Fibroblast of the conjunctiva (primary cell): ENCODE data around the gene UXS1.

Source experiments
- DNase-seq: peaks from one replicate; pipeline ENCODE4 v3.0.0-alpha.2; 2010; ENCODE audit warnings: low read depth

The UXS1 gene

DNA sequence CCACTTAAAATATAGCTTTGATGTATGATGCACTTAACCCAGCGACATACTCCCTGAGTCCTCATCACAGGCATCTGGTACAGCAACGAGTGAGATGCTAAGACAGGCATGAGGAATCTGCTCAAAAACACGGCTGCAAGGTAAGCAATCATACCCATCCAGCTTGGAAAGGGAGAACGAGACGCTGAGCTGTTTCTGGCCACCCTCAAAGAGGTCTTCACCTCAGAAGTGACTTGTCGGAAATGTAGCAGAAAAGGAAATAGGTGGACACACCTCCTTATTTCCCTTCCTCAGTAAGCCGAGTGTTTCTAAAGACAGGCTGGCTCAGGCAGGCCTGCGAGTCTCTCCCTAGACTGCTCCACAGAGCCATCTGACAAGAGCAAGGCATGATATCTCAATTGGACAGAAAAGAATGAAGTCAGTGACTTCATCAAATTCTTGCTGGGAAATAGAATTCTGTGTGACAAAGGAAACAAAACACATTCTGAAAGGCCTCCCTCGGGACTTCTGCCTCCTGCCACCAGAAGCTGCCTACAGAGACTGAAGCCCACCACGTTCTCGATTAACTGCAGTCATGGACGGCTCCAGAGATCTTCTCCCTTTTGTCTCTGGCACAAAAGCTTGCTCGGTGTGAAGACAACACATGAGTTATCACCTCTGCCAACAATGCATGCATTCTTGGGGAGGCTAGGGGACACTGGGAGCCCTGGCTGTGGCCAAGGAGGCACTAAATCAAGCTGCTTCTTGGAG lies 84.3 kb downstream of the UXS1 start:
- DNase-seq = no peak

GRCh38 chr2:106108791-106109190 lies 85.3 kb downstream of the UXS1 start:
- DNase-seq = no peak

DNA sequence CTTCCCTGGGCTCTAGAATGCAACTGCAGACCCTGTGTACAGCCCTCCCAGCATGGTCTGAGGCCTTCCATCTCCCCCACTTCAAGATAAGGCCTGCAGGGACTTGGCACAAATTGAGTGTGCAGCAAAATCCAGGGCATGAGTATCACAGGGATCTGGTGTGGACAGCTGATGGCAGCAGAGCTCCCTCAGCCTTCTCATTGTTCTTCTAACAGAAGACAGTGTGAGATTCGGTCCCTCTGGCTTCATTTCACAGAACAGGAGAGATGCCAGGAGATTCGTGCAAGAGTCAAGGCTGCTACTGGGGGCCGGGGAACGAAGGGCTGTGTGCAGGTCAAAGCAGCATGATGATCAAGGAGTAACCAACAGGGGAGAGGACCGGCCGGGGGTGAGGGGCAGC lies 85.8 kb downstream of the UXS1 start:
- DNase-seq = no peak

DNA sequence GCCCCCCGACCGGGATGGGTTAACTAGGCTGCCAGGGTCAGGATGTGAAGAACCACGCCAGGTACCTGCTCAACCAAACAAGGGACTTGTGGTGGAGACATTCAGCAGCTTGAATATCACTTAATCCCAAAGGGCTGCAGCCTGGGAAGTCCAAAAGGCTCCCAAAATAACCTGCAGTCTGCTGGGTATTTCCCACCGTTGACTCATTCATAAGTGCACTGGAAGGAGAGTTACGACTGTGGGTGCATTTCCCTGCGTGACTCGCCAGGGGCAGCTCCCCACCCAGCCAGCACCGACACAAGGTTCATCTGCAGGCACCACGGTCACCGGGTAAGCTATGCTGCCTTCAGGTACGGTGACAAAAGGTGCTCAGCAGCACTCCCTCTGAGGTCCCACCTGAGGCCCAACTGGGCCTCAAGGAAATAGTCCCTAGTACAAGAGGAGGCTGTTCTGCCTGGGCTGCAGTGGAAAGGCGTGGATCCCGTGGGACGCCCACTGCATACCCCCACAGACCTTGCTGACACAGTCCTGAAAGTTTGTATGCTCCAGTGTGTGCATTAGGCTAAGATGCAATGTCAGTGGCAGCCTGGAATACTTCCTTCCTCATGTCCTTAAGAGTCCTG lies 86.5 kb downstream of the UXS1 start:
- DNase-seq = no peak

DNA sequence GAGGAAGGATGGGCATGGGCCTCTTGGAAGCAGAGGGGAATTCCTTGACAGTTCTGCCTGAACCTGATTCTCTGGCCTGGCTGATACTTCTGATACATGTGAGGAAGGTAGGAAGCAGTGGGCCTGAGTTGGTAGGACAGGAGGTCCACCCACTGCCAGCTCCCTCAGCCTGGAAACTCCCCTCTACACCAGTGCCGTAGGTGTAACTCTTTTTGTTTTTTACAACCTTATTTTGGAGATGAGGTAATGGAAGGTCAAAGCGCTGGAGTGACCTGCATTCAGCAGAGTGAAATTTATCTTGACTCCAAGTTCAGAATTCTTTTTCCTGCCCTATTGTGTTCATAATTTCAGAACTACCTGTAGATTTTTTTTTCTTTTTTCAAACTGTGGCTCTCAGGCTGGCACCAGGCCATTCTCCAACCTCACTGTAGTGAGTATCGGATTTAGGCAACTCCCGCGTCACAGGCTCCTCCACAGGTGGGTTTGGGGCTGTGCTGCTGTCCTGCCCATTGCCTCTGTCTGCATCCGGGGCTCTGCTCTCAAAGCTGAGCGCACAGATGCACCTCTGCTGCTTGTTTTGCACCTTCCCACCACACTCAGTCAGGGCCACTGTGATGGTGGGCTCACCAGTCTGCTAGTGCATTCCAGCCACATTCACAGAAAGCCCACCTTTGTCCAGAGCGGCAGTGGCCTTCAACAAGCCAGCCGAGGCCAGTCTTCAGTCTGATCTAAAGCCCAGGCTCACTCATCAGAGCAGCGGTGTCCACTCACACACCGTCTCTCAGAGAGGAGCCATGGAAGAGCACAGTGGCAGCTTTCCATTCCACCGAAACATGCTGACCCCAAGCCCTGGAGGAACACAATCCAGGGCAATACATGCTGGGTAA lies 87.2 kb downstream of the UXS1 start:
- no peak for DNase-seq

GRCh38 chr2:106105151-106105922 lies 88.8 kb downstream of the UXS1 start:
- no peak for DNase-seq

GRCh38 chr2:106104332-106105062 lies 89.6 kb downstream of the UXS1 start:
- peak; percentile 49 for DNase-seq

GRCh38 chr2:106099691-106100090 lies 94.4 kb downstream of the UXS1 start:
- DNase-seq = no peak

GRCh38 chr2:106098664-106099063 lies 95.4 kb downstream of the UXS1 start:
- no peak for DNase-seq

- no peak for DNase-seq
These were observed 96.0 kb downstream of the UXS1 start for GRCh38 chr2:106098081-106098480.

GRCh38 chr2:106097038-106098000 lies 96.8 kb downstream of the UXS1 start:
- DNase-seq = no peak

DNA sequence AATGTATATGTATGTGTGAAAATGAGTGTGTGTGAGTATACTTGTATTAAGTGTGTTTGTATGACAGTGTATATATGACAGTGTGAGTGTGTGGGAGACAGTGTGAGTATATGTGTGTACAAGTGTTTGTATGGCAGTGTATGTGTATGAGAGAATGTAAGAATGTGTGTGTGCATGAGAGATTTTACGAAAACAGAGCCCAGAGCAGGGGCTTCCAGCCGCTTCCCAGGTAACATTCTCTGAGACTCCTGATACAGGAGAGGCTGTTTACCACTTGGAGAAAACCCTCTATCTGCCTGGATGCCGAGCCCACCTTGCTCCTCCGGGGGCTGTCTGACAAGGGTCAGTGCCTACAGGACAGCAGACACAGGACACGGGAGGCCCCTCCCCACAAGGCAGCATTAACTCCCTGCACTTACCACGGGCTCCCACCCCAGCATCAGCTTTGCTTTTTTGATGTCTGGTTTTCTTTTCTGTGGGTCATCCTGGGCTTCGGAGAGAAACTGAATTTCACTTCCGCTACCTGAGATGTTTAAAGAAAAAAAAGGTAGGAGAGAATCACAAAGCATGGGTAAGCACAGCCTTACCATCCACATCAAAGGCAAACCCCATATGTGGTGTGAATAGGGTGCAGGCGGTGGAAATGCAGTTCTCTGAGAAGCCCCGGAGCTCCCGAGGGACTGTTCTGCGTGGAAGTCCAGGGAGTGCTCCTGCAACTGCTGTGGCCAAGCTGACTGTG lies 97.6 kb downstream of the UXS1 start:
- no peak for DNase-seq

DNA sequence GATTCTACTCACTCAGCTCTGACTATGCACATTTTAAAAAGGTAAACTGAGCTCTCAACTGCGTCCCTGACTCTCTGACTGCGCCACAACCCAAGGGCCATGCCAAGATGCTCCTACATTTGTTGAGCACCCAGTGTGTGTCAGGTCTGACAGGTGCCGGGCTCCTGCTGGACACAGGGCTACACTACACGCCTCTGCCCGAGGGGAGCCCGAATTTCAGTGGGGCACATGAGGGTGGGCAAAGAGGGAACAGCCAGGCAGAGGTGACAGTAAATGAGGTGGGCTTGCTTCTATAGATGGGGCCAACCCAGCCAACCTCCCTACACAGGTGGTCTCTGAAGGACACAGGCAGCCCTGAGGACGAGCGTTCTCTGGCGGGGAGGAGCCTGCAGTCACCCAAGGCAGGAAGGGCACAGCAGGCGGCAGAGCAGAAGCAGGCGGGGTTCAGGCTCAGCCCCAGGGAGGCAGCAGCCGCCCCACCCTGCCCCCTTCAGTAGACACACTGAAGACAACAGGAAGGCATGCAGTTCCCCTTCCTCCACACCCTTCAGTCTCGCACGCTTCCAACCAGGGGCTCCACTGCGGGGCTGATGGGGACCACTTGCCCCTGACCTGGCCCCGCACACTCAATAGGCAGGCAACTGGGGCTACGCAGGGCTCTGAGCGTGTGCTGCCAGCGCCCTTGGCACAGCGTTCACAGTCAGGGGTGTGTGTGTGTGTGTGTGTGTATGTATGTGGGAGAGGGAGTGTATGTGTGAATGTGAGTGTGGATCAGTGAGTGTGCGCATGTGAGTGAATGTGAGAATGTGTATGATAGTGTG lies 98.4 kb downstream of the UXS1 start:
- DNase-seq = no peak

DNA sequence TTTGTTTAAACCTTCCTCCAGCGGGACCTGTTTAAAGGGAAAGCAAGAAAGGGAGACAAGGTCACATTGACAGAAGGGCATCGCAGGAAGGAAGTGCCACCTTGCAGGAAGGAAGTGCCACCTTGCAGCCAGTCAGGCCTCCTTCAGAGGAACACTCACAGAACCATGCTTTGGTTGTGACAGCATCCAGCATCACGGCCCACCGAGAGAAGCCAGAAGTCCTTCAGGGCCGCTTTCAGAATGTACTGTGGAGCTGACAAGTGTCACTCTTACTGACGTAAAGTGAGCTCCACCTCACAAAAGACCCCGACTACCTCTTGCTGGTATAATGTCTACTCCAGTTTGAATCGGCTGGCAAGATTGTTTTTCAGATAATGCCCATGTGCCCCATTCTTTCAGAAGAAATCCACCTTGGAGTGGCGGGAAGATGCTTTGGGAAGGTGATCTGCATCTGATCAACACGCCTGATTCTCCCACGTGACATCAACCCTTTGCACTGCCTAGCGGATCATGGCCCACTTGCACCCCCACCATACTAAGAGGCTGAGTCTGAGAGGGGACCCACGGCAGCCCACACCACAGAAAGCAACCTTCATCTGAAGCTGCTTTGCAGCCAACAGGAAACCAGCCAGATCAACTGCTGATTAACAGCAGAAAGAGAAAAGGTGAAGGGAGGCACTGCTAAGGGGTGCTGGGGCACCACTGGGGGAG lies 99.8 kb downstream of the UXS1 start:
- no peak for DNase-seq

GRCh38 chr2:106090916-106091618 lies 103.0 kb downstream of the UXS1 start:
- no peak for DNase-seq

DNA sequence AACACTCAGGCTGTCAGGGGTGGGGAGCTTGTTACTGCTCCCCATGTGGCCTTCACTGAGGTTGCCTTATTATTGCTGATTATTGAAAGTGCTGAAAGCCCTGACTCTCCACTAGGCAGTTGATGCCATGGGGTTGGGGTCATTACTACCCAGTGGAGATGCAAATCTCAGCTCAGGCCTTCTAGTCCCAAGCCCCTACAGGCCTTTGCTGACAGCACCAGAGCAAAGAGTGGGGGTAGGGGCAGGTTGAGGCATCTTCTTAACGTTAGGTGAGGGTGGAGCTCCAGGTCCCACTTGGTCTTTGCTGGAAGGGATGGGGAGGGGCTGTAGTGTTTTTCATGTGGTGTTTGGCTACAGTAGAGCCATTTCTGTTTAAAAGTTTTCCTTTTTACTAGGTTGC lies 104.5 kb downstream of the UXS1 start:
- DNase-seq = no peak
